Panc1 (cell line): ENCODE results near the gene HELB. TPM values are rescaled to one million over a fixed set of nuclear protein-coding genes. Genes with fewer than 3 reads are reported as not detected.

Experiments
- ATAC-seq: fragments of 200-7000 bp; cut with Tn5 transposase; 2 replicates; pipeline ENCODE4 v1.9.1; 2020; ENCODE audit warnings: mild to moderate bottlenecking, moderate library complexity
- BruUV-seq: library from RNA; stranded (reverse); fragments of 400-500 nt; replicated peaks from 2 replicates; lab custom pipeline; 2021; lab: Mats Ljungman, UMichigan
- CTCF ChIA-PET: fragments of 300-600 bp; sonication (Branson Sonifier 250); formaldehyde crosslinking; loops from one replicate; lab custom pipeline; 2022; ENCODE audit warnings: antibody characterized with exemption; lab: Charles Lee
- POLR2A ChIA-PET: fragments of 300-600 bp; sonication (Branson Sonifier 250); formaldehyde crosslinking; loops from one replicate; lab custom pipeline; 2022; ENCODE audit warnings: antibody characterized with exemption; lab: Charles Lee
- DNase-seq: peaks from one replicate; pipeline ENCODE4 v3.0.0-alpha.2; 2010; ENCODE audit warnings: low read depth, low spot score
- H3K27ac ChIP-seq: 2 replicates; pipeline ENCODE4 v1.5.1; 2011; ENCODE audit warnings: mild to moderate bottlenecking, low read length, inconsistent platforms
- H3K27me3 ChIP-seq: fragments of 200-500 bp; sonication (Bioruptor generic); 2 replicates; pipeline ENCODE4 v1.6.0; 2014; ENCODE audit warnings: low read length, inconsistent platforms; ENCODE audit not compliant: control insufficient read depth, insufficient read depth
- H3K36me3 ChIP-seq: fragments of 200-500 bp; sonication (Bioruptor generic); 2 replicates; pipeline ENCODE4 v1.5.1; 2014; ENCODE audit warnings: inconsistent platforms, mild to moderate bottlenecking, low read length, moderate library complexity; ENCODE audit not compliant: control insufficient read depth, insufficient read depth
- H3K4me1 ChIP-seq: 2 replicates; pipeline ENCODE4 v1.5.1; 2011; ENCODE audit warnings: inconsistent platforms, mild to moderate bottlenecking, low read length, moderate library complexity; ENCODE audit not compliant: control insufficient read depth, insufficient read depth
- H3K4me3 ChIP-seq, 2 experiments: 2 replicates each; pipeline ENCODE4 v1.5.1; 2011 to 2012; ENCODE audit warnings: low read depth in 2 of 2, low read length in 2 of 2, mild to moderate bottlenecking in 2 of 2, inconsistent platforms in 1 of 2, moderate library complexity in 1 of 2
- H3K9me3 ChIP-seq: fragments of 200-500 bp; sonication (Bioruptor generic); 2 replicates; pipeline ENCODE4 v1.5.1; 2014; ENCODE audit warnings: low read depth, mild to moderate bottlenecking, inconsistent platforms, low read length, moderate library complexity; ENCODE audit not compliant: control insufficient read depth, insufficient read depth
- CTCF ChIP-seq: fragments of 450-650 bp; IDR thresholded peaks from 2 replicates; pipeline ENCODE4 v1.5.1; 2017; ENCODE audit warnings: mild to moderate bottlenecking
- POLR2AphosphoS5 ChIP-seq: IDR thresholded peaks from 2 replicates; pipeline ENCODE4 v1.6.1; 2012; ENCODE audit warnings: mild to moderate bottlenecking, low read depth, low read length, moderate library complexity
- REST ChIP-seq, 2 experiments: IDR thresholded peaks; 2 replicates each; pipeline ENCODE4 v1.6.1; 2011 to 2012; ENCODE audit warnings: low read depth in 2 of 2, control low read depth in 1 of 2, low read length in 1 of 2, mild to moderate bottlenecking in 1 of 2, moderate library complexity in 1 of 2; ENCODE audit not compliant: insufficient read depth in 1 of 2
- SIN3A ChIP-seq: IDR thresholded peaks from 2 replicates; pipeline ENCODE4 v1.6.1; 2012; ENCODE audit warnings: low read depth, mild to moderate bottlenecking, low read length, moderate library complexity, borderline replicate concordance; ENCODE audit not compliant: insufficient read depth
- TCF7L2 ChIP-seq: IDR thresholded peaks from 2 replicates; pipeline ENCODE4 v1.6.1; 2011; ENCODE audit warnings: mild to moderate bottlenecking, low read depth, low read length, inconsistent platforms
- in situ Hi-C: cut with HindIII; loops from 2 replicates; pipeline ENCODE4 v1.10.0; 2016; ENCODE audit warnings: low sequenced_read_pairs, low pct_unique_long_range_greater_than_20kb
- intact Hi-C: fragments of 100-400 bp; cut with micrococcal nuclease; formaldehyde crosslinking; loops from one replicate; pipeline ENCODE4 v1.10.0; 2022; ENCODE audit not compliant: unreplicated experiment
- total RNA-seq: library from RNA; stranded (reverse); gene quantifications from one replicate; pipeline ENCODE4 v1.2.1, GENCODE V29; 2021; ENCODE audit not compliant: unreplicated experiment

The HELB gene
- total RNA-seq, 1 experiment from 2014 or later, result 4.9 TPM

GRCh38 chr12:66280561-66280960 lies 21.7 kb upstream of the HELB start:
- intact Hi-C loops (no loop called here), in situ Hi-C loops (no loop called here)
- Histone ChIP-seq H3K4me1 (no peaks in the 10 kb centered on the region), H3K9me3 (no peaks in the 10 kb centered on the region), H3K27ac (no peak overlapping the region), H3K36me3 (no peaks in the 10 kb centered on the region), H3K27me3 (peaks cover 5% of the 10 kb centered on the region; the same call in 1 of the 2 replicates), H3K4me3 (no peak overlapping the region)
- DNase-seq (no peak), ATAC-seq (no peak)
- no TSS peak for BruUV-seq
- POLR2A ChIA-PET, result no interaction called here
- TF ChIP-seq SIN3A (no peak), POLR2AphosphoS5 (no peak), REST (IDR thresholded peaks at IDR 0.05; ENCODE audit: insufficient read depth in 1 of 2, low read depth in 2 of 2, low read length in 1 of 2) (no peak), TCF7L2 (no peak), CTCF (no peak)
- CTCF ChIA-PET, result no interaction called here

GRCh38 chr12:66282244-66282643 lies 20.0 kb upstream of the HELB start:
- Histone ChIP-seq H3K36me3 (no peaks in the 10 kb centered on the region), H3K27ac (no peak overlapping the region), H3K4me3 (no peak overlapping the region), H3K27me3 (peaks cover 5% of the 10 kb centered on the region; the same call in 1 of the 2 replicates), H3K9me3 (no peaks in the 10 kb centered on the region), H3K4me1 (no peaks in the 10 kb centered on the region)
- POLR2A ChIA-PET, result no interaction called here
- intact Hi-C loops (no loop called here), in situ Hi-C loops (no loop called here)
- no peak for ATAC-seq
- CTCF ChIA-PET, result no interaction called here
- BruUV-seq, result no TSS peak
- no peak for DNase-seq
- TF ChIP-seq REST (IDR thresholded peaks at IDR 0.05; ENCODE audit: insufficient read depth in 1 of 2, low read depth in 2 of 2, low read length in 1 of 2) (no peak), POLR2AphosphoS5 (no peak), TCF7L2 (no peak)
